Tibial nerve (tissue), 4 donors: Measurements from ENCODE around the gene PELI2.

Source experiments
- CTCF ChIP-seq, 5 experiments: fragments of 200-600 bp in 3 of 5; fragments of 450-650 bp in 2 of 5; sonication (generic) in 3 of 5; IDR thresholded peaks; one replicate each; pipeline ENCODE4 v1.5.1; 2016 to 2019; ENCODE audit warnings: antibody characterized with exemption in 5 of 5, mild to moderate bottlenecking in 3 of 5, moderate library complexity in 2 of 5
- EP300 ChIP-seq, 2 donors: sonication (generic); formaldehyde crosslinking; IDR thresholded peaks; one replicate each; pipeline ENCODE4 v1.6.1; 2017; ENCODE audit warnings: antibody characterized with exemption in 2 of 2, mild to moderate bottlenecking in 1 of 2
- POLR2A ChIP-seq, 2 donors: fragments of 450-650 bp; IDR thresholded peaks; one replicate each; pipeline ENCODE4 v1.6.1; 2017; ENCODE audit warnings: antibody characterized with exemption in 2 of 2, mild to moderate bottlenecking in 2 of 2, moderate library complexity in 2 of 2

- no peak for TF ChIP-seq CTCF (IDR thresholded peaks at IDR 0.05)
- TF ChIP-seq POLR2A (IDR thresholded peaks at IDR 0.05): no peak
- TF ChIP-seq EP300 (IDR thresholded peaks at IDR 0.05): no peak
Observed at GRCh38 chr14:56168007-56168616, 49.9 kb downstream of the PELI2 start.
